ENCODE measurements around the gene MYO9A.

MYO9A gene

GRCh38 chr15:72155635-72156616 lies 38.0 kb upstream of the MYO9A start:
- H3K4me1 ChIP-seq (ENCODE audit: control insufficient read depth in 1 of 2, insufficient read depth in 2 of 2, low read length in 2 of 2), result peaks cover 9 to 14% of the 10 kb centered on the region in 2 donors
- no peaks in the 10 kb centered on the region for H3K36me3 ChIP-seq (ENCODE audit: control insufficient read depth in 1 of 2, insufficient read depth in 2 of 2, low read length in 2 of 2)
- no peaks in the 10 kb centered on the region for H3K27me3 ChIP-seq (ENCODE audit: low read depth, low read length)
- peak overlapping the region; percentile 67 to 84 for H3K4me3 ChIP-seq (ENCODE audit: low read depth in 1 of 2, low read length in 2 of 2)
- H3K9me3 ChIP-seq (ENCODE audit: control insufficient read depth in 1 of 2, low read length in 2 of 2), result no peaks in the 10 kb centered on the region
- H3K27ac ChIP-seq (ENCODE audit: low read length), result peak overlapping the region; percentile 70

- Histone ChIP-seq H3K9me3 (ENCODE audit: control insufficient read depth in 1 of 2, low read length in 2 of 2) (no peaks in the 10 kb centered on the region), H3K27ac (ENCODE audit: low read length) (peak overlapping the region; percentile 70), H3K4me1 (ENCODE audit: control insufficient read depth in 1 of 2, insufficient read depth in 2 of 2, low read length in 2 of 2) (peaks cover 9 to 14% of the 10 kb centered on the region in 2 donors)
Observed at GRCh38 chr15:72155003-72155621, 37.2 kb upstream of the MYO9A start.

GRCh38 chr15:72154316-72154715 lies 36.4 kb upstream of the MYO9A start:
- H3K4me3 ChIP-seq (ENCODE audit: low read depth in 1 of 2, low read length in 2 of 2), result no peak overlapping the region
- H3K9me3 ChIP-seq (ENCODE audit: control insufficient read depth in 1 of 2, low read length in 2 of 2), result no peaks in the 10 kb centered on the region
- peaks cover 9 to 14% of the 10 kb centered on the region in 2 donors for H3K4me1 ChIP-seq (ENCODE audit: control insufficient read depth in 1 of 2, insufficient read depth in 2 of 2, low read length in 2 of 2)
- no peaks in the 10 kb centered on the region for H3K36me3 ChIP-seq (ENCODE audit: control insufficient read depth in 1 of 2, insufficient read depth in 2 of 2, low read length in 2 of 2)
- H3K27me3 ChIP-seq (ENCODE audit: low read depth, low read length), result no peaks in the 10 kb centered on the region
- H3K27ac ChIP-seq (ENCODE audit: low read length), result no peak overlapping the region

More at GRCh38 chr15:72155003-72155621, 37.2 kb upstream of the MYO9A start:
- Histone ChIP-seq H3K4me3 (ENCODE audit: low read depth in 1 of 2, low read length in 2 of 2) (peak overlapping the region; percentile 67 to 84), H3K36me3 (ENCODE audit: control insufficient read depth in 1 of 2, insufficient read depth in 2 of 2, low read length in 2 of 2) (no peaks in the 10 kb centered on the region), H3K27me3 (ENCODE audit: low read depth, low read length) (no peaks in the 10 kb centered on the region)

- no peak overlapping the region for H3K4me3 ChIP-seq (ENCODE audit: low read depth in 1 of 2, low read length in 2 of 2)
- H3K36me3 ChIP-seq (ENCODE audit: control insufficient read depth in 1 of 2, insufficient read depth in 2 of 2, low read length in 2 of 2), result no peaks in the 10 kb centered on the region
- peaks cover 9 to 14% of the 10 kb centered on the region in 2 donors for H3K4me1 ChIP-seq (ENCODE audit: control insufficient read depth in 1 of 2, insufficient read depth in 2 of 2, low read length in 2 of 2)
- H3K9me3 ChIP-seq (ENCODE audit: control insufficient read depth in 1 of 2, low read length in 2 of 2), result no peaks in the 10 kb centered on the region
- H3K27ac ChIP-seq (ENCODE audit: low read length), result no peak overlapping the region
- no peaks in the 10 kb centered on the region for H3K27me3 ChIP-seq (ENCODE audit: low read depth, low read length)
Observed at GRCh38 chr15:72153269-72154000, 35.5 kb upstream of the MYO9A start.

- no peaks in the 10 kb centered on the region for H3K4me1 ChIP-seq (ENCODE audit: control insufficient read depth in 1 of 2, insufficient read depth in 2 of 2, low read length in 2 of 2)
- H3K36me3 ChIP-seq (ENCODE audit: control insufficient read depth in 1 of 2, insufficient read depth in 2 of 2, low read length in 2 of 2), result no peaks in the 10 kb centered on the region
- H3K27ac ChIP-seq (ENCODE audit: low read length), result no peak overlapping the region
- no peak overlapping the region for H3K4me3 ChIP-seq (ENCODE audit: low read depth in 1 of 2, low read length in 2 of 2)
- H3K27me3 ChIP-seq (ENCODE audit: low read depth, low read length), result no peaks in the 10 kb centered on the region
- H3K9me3 ChIP-seq (ENCODE audit: control insufficient read depth in 1 of 2, low read length in 2 of 2), result no peaks in the 10 kb centered on the region
Observed at GRCh38 chr15:72147418-72147817, 29.5 kb upstream of the MYO9A start.

- Histone ChIP-seq H3K27me3 (ENCODE audit: low read depth, low read length) (no peaks in the 10 kb centered on the region), H3K27ac (ENCODE audit: low read length) (no peak overlapping the region), H3K4me1 (ENCODE audit: control insufficient read depth in 1 of 2, insufficient read depth in 2 of 2, low read length in 2 of 2) (no peaks in the 10 kb centered on the region), H3K4me3 (ENCODE audit: low read depth in 1 of 2, low read length in 2 of 2) (no peak overlapping the region), H3K9me3 (ENCODE audit: control insufficient read depth in 1 of 2, low read length in 2 of 2) (no peaks in the 10 kb centered on the region), H3K36me3 (ENCODE audit: control insufficient read depth in 1 of 2, insufficient read depth in 2 of 2, low read length in 2 of 2) (no peaks in the 10 kb centered on the region)
Observed at GRCh38 chr15:72146934-72147333, 29.0 kb upstream of the MYO9A start.

- H3K27ac ChIP-seq (ENCODE audit: low read length), result no peak overlapping the region
- H3K4me3 ChIP-seq (ENCODE audit: low read depth in 1 of 2, low read length in 2 of 2), result no peak overlapping the region
- no peaks in the 10 kb centered on the region for H3K36me3 ChIP-seq (ENCODE audit: control insufficient read depth in 1 of 2, insufficient read depth in 2 of 2, low read length in 2 of 2)
- no peaks in the 10 kb centered on the region for H3K27me3 ChIP-seq (ENCODE audit: low read depth, low read length)
- H3K4me1 ChIP-seq (ENCODE audit: control insufficient read depth in 1 of 2, insufficient read depth in 2 of 2, low read length in 2 of 2), result no peaks in the 10 kb centered on the region
- no peaks in the 10 kb centered on the region for H3K9me3 ChIP-seq (ENCODE audit: control insufficient read depth in 1 of 2, low read length in 2 of 2)
Observed at GRCh38 chr15:72146221-72146620, 28.3 kb upstream of the MYO9A start.

GRCh38 chr15:72141171-72142084 lies 23.5 kb upstream of the MYO9A start:
- H3K9me3 ChIP-seq (ENCODE audit: control insufficient read depth in 1 of 2, low read length in 2 of 2), result no peaks in the 10 kb centered on the region
- H3K27ac ChIP-seq (ENCODE audit: low read length), result no peak overlapping the region
- H3K4me3 ChIP-seq (ENCODE audit: low read depth in 1 of 2, low read length in 2 of 2), result no peak overlapping the region
- H3K27me3 ChIP-seq (ENCODE audit: low read depth, low read length), result no peaks in the 10 kb centered on the region
- H3K4me1 ChIP-seq (ENCODE audit: control insufficient read depth in 1 of 2, insufficient read depth in 2 of 2, low read length in 2 of 2), result no peaks in the 10 kb centered on the region
- peaks cover 0 to 7% of the 10 kb centered on the region in 2 donors for H3K36me3 ChIP-seq (ENCODE audit: control insufficient read depth in 1 of 2, insufficient read depth in 2 of 2, low read length in 2 of 2)

- H3K27ac ChIP-seq (ENCODE audit: low read length), result no peak overlapping the region
- no peak overlapping the region for H3K4me3 ChIP-seq (ENCODE audit: low read depth in 1 of 2, low read length in 2 of 2)
- H3K9me3 ChIP-seq (ENCODE audit: control insufficient read depth in 1 of 2, low read length in 2 of 2), result no peaks in the 10 kb centered on the region
- H3K4me1 ChIP-seq (ENCODE audit: control insufficient read depth in 1 of 2, insufficient read depth in 2 of 2, low read length in 2 of 2), result no peaks in the 10 kb centered on the region
- H3K27me3 ChIP-seq (ENCODE audit: low read depth, low read length), result no peaks in the 10 kb centered on the region
- peaks cover 0 to 7% of the 10 kb centered on the region in 2 donors for H3K36me3 ChIP-seq (ENCODE audit: control insufficient read depth in 1 of 2, insufficient read depth in 2 of 2, low read length in 2 of 2)
Observed at GRCh38 chr15:72140088-72140487, 22.1 kb upstream of the MYO9A start.

GRCh38 chr15:72139667-72140066 lies 21.7 kb upstream of the MYO9A start:
- Histone ChIP-seq H3K4me3 (ENCODE audit: low read depth in 1 of 2, low read length in 2 of 2) (no peak overlapping the region), H3K27me3 (ENCODE audit: low read depth, low read length) (no peaks in the 10 kb centered on the region), H3K36me3 (ENCODE audit: control insufficient read depth in 1 of 2, insufficient read depth in 2 of 2, low read length in 2 of 2) (peaks cover 0 to 7% of the 10 kb centered on the region in 2 donors), H3K27ac (ENCODE audit: low read length) (no peak overlapping the region), H3K4me1 (ENCODE audit: control insufficient read depth in 1 of 2, insufficient read depth in 2 of 2, low read length in 2 of 2) (no peaks in the 10 kb centered on the region), H3K9me3 (ENCODE audit: control insufficient read depth in 1 of 2, low read length in 2 of 2) (no peaks in the 10 kb centered on the region)

Data from muscle layer of duodenum (tissue), 2 donors.